Heart right ventricle (tissue), 16 donors: ENCODE measurements around the gene VRK1. TPM values are rescaled to one million over a fixed set of nuclear protein-coding genes. Genes with fewer than 3 reads are reported as not detected.

Experiments used
- ATAC-seq, 8 donors: fragments of 200-7000 bp; cut with Tn5 transposase; one replicate each; pipeline ENCODE4 v1.9.1; 2020; ENCODE audit warnings: mild to moderate bottlenecking in 8 of 8, moderate library complexity in 8 of 8, moderate number of reproducible peaks in 1 of 8
- DNase-seq, 2 donors: peaks; one replicate each; pipeline ENCODE4 v3.0.0-alpha.2; 2020
- H3K27ac ChIP-seq, 10 donors: fragments of 200-600 bp; sonication (generic) in 2 of 10; one replicate each; pipeline versions ENCODE4 v1.5.0 to v1.8.0; 2020 to 2022; ENCODE audit warnings: mild to moderate bottlenecking in 3 of 10
- H3K27me3 ChIP-seq, 7 donors: fragments of 200-600 bp; one replicate each; pipeline ENCODE4 v1.8.0; 2021 to 2022; ENCODE audit warnings: mild to moderate bottlenecking in 2 of 7
- H3K36me3 ChIP-seq, 9 donors: fragments of 200-600 bp; sonication (generic) in 1 of 9; one replicate each; pipeline versions ENCODE4 v1.5.0 to v1.8.0; 2020 to 2022; ENCODE audit warnings: mild to moderate bottlenecking in 2 of 9
- H3K4me1 ChIP-seq, 9 donors: fragments of 200-600 bp; sonication (generic) in 1 of 9; one replicate each; pipeline versions ENCODE4 v1.5.0 to v1.8.0; 2020 to 2022; ENCODE audit warnings: mild to moderate bottlenecking in 4 of 9
- H3K4me3 ChIP-seq, 10 donors: fragments of 200-600 bp; sonication (generic) in 2 of 10; one replicate each; pipeline versions ENCODE4 v1.5.0 to v1.8.0; 2020 to 2022; ENCODE audit warnings: mild to moderate bottlenecking in 7 of 10, moderate library complexity in 2 of 10
- H3K9me3 ChIP-seq, 11 donors: fragments of 200-600 bp in 10 of 11; sonication (generic) in 2 of 11; one replicate each; pipeline versions ENCODE4 v1.5.0 to v1.8.0; 2013 to 2022; ENCODE audit warnings: mild to moderate bottlenecking in 2 of 11, control low read depth in 1 of 11, moderate library complexity in 1 of 11
- CTCF ChIP-seq, 9 donors: fragments of 200-600 bp; sonication (generic) in 2 of 9; IDR thresholded peaks; one replicate each; pipeline versions ENCODE4 v1.5.0 to v1.8.0; 2021 to 2022; ENCODE audit warnings: antibody characterized with exemption in 9 of 9, mild to moderate bottlenecking in 5 of 9, moderate library complexity in 1 of 9
- WGBS, 2 donors: extraction: QIAGEN DNeasy Blood & Tissue Kit; methylation state at CpG; one replicate each; pipeline ENCODE4 v1.1.7; 2013; ENCODE audit warnings: inconsistent platforms in 1 of 2; 5-methylcytosine and 5-hydroxymethylcytosine counted together
- intact Hi-C, 10 donors: fragments of 100-400 bp; cut with DNase I; formaldehyde crosslinking; loops; one replicate each; pipeline versions ENCODE4 v1.11.1 to v1.14.2; 2022
- polyA plus RNA-seq, 2 donors: library from polyadenylated mRNA; stranded (reverse); fragments of 200-250 nt; gene quantifications; one replicate each; pipeline ENCODE4 v1.2.3, GENCODE V29; 2013
- total RNA-seq, 10 donors: library from RNA; stranded (reverse); fragmentation: NEBNext Ultra II Directional in 3 of 10; extraction: Animal tissue kit (Norgen Biotek cat#: 25700) in 3 of 10; gene quantifications; one replicate each; pipeline versions ENCODE4 v1.2.1 to v1.2.4, GENCODE V29; 2021 to 2023
- donor health status: Arrhythmogenic right ventricular cardiomyopathy.
- donor health status: ischemic (EF 13 %, LVEDD 7.1; RV severe dilation, severe dysfunction).
- donor health status: healthy with polysubstance abuse.
- donor health status: DM: no; HTN: yes; CAD: no.
- donor health status: DM: no; HTN: no; CAD: no.
- donor health status: ischemic (EF 25% LVEDD 6.9; RV normal size, moderate dysfunction).
- donor health status: ischemic (EF 25% LVEDD 5.7; RV mildly dilated, moderate dysfunction).
- donor health status: healthy.
- donor health status: DM: yes; HTN: yes; CAD: no.
- donor health status: Ischemic cardiomyopathy.
- donor health status: ischemic (EF 35%, LVEDD 5.7; RV mildly dilated, moderate dysfunction).
- donor health status: nonischemic (EF 11% LVEDD 7.7; RV severe dilation, severe dysfunction).
- donor health status: DM: yes; HTN: yes; CAD: no.
- donor health status: PGD.
- donor health status: ischemic (EF 29% LVEDD 5.4; RV normal size, mild dysfunction).
- donor health status: nonischemic (EF 23%, LVEDD 6.1; RV moderate dilation, normal function).

The VRK1 gene
- total and polyA plus RNA-seq, 12 donors: 2.3 to 9.7 (median 7.2) TPM

- Histone ChIP-seq H3K27me3 (peaks cover 0 to 8% (median 0%) of the 10 kb centered on the region in 7 donors), H3K36me3 (no peaks in the 10 kb centered on the region), H3K4me3 (no peak overlapping the region), H3K9me3 (no peaks in the 10 kb centered on the region), H3K27ac (no peak overlapping the region), H3K4me1 (peaks cover 0 to 11% (median 0%) of the 10 kb centered on the region in 9 donors)
- no peak for TF ChIP-seq CTCF (IDR thresholded peaks at IDR 0.05)
- intact Hi-C loops: no loop called here
- no peak for ATAC-seq
- WGBS, 2 donors: 48 to 71% methylated on average over 3 of the region's 3 CpGs
- DNase-seq: no peak
Observed at GRCh38 chr14:96790186-96790585, 7.0 kb upstream of the VRK1 start.

GRCh38 chr14:96790706-96791105 is 6.5 kb upstream of the VRK1 start:
- peaks cover 0 to 8% (median 0%) of the 10 kb centered on the region in 7 donors for H3K27me3 ChIP-seq
- no peak overlapping the region for H3K27ac ChIP-seq
- no peaks in the 10 kb centered on the region for H3K36me3 ChIP-seq
- intact Hi-C loops: no loop called here
- ATAC-seq (no peak), DNase-seq (no peak)
- H3K4me3 ChIP-seq: no peak overlapping the region
- WGBS, 2 donors: 86 to 93% methylated on average over 1 of the region's 1 CpG
- H3K9me3 ChIP-seq: no peaks in the 10 kb centered on the region
- peaks cover 0 to 11% (median 0%) of the 10 kb centered on the region in 9 donors for H3K4me1 ChIP-seq
- no peak for TF ChIP-seq CTCF (IDR thresholded peaks at IDR 0.05)

- intact Hi-C loops: no loop called here
- 80 to 82% methylated on average over 5 of the region's 5 CpGs for WGBS, 2 donors
- no peak for DNase-seq
- no peaks in the 10 kb centered on the region for H3K9me3 ChIP-seq
- H3K36me3 ChIP-seq: no peaks in the 10 kb centered on the region
- H3K4me3 ChIP-seq: no peak overlapping the region
- H3K4me1 ChIP-seq: peaks cover 0 to 15% (median 0%) of the 10 kb centered on the region in 9 donors
- no peak overlapping the region for H3K27ac ChIP-seq
- H3K27me3 ChIP-seq: no peaks in the 10 kb centered on the region
- no peak for TF ChIP-seq CTCF (IDR thresholded peaks at IDR 0.05)
- ATAC-seq: no peak
Observed at GRCh38 chr14:96792003-96792402, 5.2 kb upstream of the VRK1 start.

- WGBS, 2 donors: 47 to 60% methylated on average over 7 of the region's 7 CpGs
- Histone ChIP-seq H3K27me3 (no peaks in the 10 kb centered on the region), H3K4me3 (no peak overlapping the region), H3K4me1 (peaks cover 0 to 15% (median under 1%) of the 10 kb centered on the region in 9 donors), H3K36me3 (no peaks in the 10 kb centered on the region), H3K27ac (no peak overlapping the region), H3K9me3 (no peaks in the 10 kb centered on the region)
- ATAC-seq: no peak
- intact Hi-C loops: no loop called here
- no peak for DNase-seq
- no peak for TF ChIP-seq CTCF (IDR thresholded peaks at IDR 0.05)
Observed at GRCh38 chr14:96792591-96792990, 4.6 kb upstream of the VRK1 start.
